Measurements from ENCODE around the gene SLC6A13. TPM values are rescaled to one million over a fixed set of nuclear protein-coding genes. Genes with fewer than 3 reads are reported as not detected.

The SLC6A13 gene
- total and polyA plus RNA-seq, 4 donors: 0.90 TPM; not detected in 3

DNA sequence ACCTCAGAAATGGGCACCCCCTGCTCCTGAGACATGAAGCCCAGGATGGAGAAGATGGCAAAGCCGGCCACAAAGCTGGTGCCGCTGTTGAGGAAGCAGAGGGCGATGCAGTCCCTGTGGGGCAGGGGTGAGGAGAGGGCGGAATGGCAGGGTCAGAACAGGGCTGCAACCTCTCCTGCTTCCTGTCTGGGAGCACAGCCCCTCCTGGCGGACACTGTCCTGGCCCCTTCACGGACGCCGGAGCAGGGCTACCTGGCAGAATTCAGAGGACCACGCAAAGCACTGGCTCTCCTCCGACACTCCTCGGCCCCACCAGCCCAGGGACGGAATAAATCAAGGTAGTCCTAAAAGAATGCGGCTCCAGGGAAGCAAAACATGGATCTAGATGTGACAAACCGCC, 36.2 kb downstream of the SLC6A13 start:
- ATAC-seq (ENCODE audit: low FRiP score) (no peak), DNase-seq (no peak)
- Histone ChIP-seq H3K4me1 (ENCODE audit: control insufficient read depth in 1 of 2, insufficient read depth in 2 of 2, low read length in 2 of 2) (no peaks in the 10 kb centered on the region), H3K36me3 (ENCODE audit: control insufficient read depth in 1 of 2, insufficient read depth in 2 of 2, low read length in 1 of 2) (no peaks in the 10 kb centered on the region), H3K4me3 (ENCODE audit: low read length in 2 of 2) (no peak overlapping the region), H3K27ac (ENCODE audit: low read depth in 1 of 2, low read length in 2 of 2) (no peak overlapping the region), H3K27me3 (ENCODE audit: control insufficient read depth in 1 of 2, insufficient read depth in 2 of 2, low read length in 1 of 2) (no peaks in the 10 kb centered on the region), H3K9me3 (ENCODE audit: control insufficient read depth, low read length) (no peaks in the 10 kb centered on the region)
- intact Hi-C loops (cut with DNase I): no loop called here
- WGBS, 2 donors: 80 to 87% methylated on average over 12 to 14 of the region's 14 CpGs

DNA sequence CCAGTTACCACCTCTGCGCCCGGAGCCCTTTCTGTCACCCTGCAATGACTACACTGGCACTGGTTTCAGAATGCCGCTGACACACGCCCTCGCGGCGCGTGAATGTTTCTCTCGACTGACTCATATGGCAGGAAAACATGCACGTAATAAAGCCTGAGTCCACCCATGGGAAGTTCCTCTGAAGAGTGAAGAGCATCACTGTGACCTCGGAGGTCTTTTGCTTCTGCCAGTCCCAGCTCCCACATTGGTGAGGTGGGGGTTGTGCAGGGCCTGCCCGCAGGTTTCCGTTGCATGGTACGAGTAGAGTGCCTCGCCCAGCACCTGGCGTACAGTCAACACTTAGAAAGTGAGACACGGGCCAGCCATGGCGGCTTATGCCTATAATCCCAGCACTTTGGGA, 37.6 kb downstream of the SLC6A13 start:
- H3K27ac ChIP-seq (ENCODE audit: low read depth in 1 of 2, low read length in 2 of 2): no peak overlapping the region
- WGBS, 2 donors: 92 to 93% methylated on average over 18 of the region's 18 CpGs
- H3K4me1 ChIP-seq (ENCODE audit: control insufficient read depth in 1 of 2, insufficient read depth in 2 of 2, low read length in 2 of 2): no peaks in the 10 kb centered on the region
- no peaks in the 10 kb centered on the region for H3K9me3 ChIP-seq (ENCODE audit: control insufficient read depth, low read length)
- DNase-seq (no peak), ATAC-seq (ENCODE audit: low FRiP score) (no peak)
- no peaks in the 10 kb centered on the region for H3K36me3 ChIP-seq (ENCODE audit: control insufficient read depth in 1 of 2, insufficient read depth in 2 of 2, low read length in 1 of 2)
- H3K27me3 ChIP-seq (ENCODE audit: control insufficient read depth in 1 of 2, insufficient read depth in 2 of 2, low read length in 1 of 2): no peaks in the 10 kb centered on the region
- H3K4me3 ChIP-seq (ENCODE audit: low read length in 2 of 2): no peak overlapping the region
- intact Hi-C loops (cut with DNase I): no loop called here

DNA sequence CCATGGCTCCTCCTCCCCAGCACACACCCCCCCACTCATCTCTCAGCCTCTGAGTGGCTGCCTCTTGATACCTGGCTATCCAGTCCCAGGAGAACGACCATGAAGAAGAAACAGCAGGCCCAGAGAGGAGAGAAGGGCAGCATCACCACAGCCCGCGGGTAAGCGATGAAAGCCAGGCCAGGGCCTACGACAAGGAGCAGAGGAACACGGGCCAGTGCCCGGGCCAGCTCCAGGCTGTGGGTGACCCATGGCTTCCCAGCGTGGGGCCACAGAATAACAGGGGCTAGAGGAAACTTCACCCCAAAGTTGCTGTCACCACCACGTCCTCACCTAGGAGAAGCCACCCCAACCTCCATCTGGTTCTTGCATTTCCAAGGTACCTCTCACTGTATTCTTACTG, 38.3 kb downstream of the SLC6A13 start:
- ATAC-seq (ENCODE audit: low FRiP score) (no peak), DNase-seq (no peak)
- H3K4me1 ChIP-seq (ENCODE audit: control insufficient read depth in 1 of 2, insufficient read depth in 2 of 2, low read length in 2 of 2): no peaks in the 10 kb centered on the region
- no peaks in the 10 kb centered on the region for H3K27me3 ChIP-seq (ENCODE audit: control insufficient read depth in 1 of 2, insufficient read depth in 2 of 2, low read length in 1 of 2)
- H3K36me3 ChIP-seq (ENCODE audit: control insufficient read depth in 1 of 2, insufficient read depth in 2 of 2, low read length in 1 of 2): no peaks in the 10 kb centered on the region
- H3K4me3 ChIP-seq (ENCODE audit: low read length in 2 of 2): no peak overlapping the region
- no peaks in the 10 kb centered on the region for H3K9me3 ChIP-seq (ENCODE audit: control insufficient read depth, low read length)
- intact Hi-C loops (cut with DNase I): no loop called here
- H3K27ac ChIP-seq (ENCODE audit: low read depth in 1 of 2, low read length in 2 of 2): no peak overlapping the region
- WGBS, 2 donors: 91 to 92% methylated on average over 9 of the region's 9 CpGs

DNA sequence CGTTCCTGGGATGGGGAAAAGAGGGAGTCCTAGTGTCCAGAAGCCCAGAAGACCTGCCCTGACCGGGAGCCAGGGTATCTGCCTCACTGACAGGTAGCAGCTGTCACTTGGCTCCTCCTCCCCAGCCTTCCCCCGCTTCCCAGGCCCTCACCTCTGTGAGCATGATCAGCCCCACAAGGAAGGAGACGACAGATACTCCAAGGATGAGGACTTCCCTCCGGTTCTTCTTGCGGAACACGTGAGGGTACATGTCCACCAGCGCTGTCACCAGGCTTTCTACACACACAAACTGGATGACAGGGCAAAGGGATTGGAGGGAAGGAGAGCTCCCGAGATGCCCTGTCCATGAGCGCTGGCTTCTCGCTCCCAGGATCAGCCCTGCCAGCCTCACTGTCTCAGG, 38.8 kb downstream of the SLC6A13 start:
- 83 to 85% methylated on average over 11 of the region's 11 CpGs for WGBS, 2 donors

DNA sequence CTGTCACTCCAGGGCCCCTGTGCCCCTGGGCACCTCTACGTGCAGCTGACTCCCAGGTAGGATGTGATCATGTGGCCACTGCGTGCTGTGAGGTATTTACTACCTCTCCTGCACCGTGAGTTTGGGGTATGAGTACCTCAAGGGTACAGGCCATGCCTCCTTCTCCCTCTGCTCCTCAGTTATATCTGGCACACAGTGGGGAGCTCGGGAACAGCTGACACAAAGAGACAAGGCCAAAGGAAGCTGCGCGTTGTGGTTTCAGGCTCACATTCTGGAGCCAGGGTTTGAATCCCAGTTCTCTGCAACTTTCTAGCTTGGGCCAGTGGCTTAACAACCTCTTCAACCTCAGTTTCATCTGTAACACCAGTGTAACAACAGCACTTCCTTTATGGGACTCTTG, 40.9 kb downstream of the SLC6A13 start:
- no peak overlapping the region for H3K4me3 ChIP-seq (ENCODE audit: low read length in 2 of 2)
- no peak overlapping the region for H3K27ac ChIP-seq (ENCODE audit: low read depth in 1 of 2, low read length in 2 of 2)
- no peaks in the 10 kb centered on the region for H3K36me3 ChIP-seq (ENCODE audit: control insufficient read depth in 1 of 2, insufficient read depth in 2 of 2, low read length in 1 of 2)
- 77 to 81% methylated on average over 6 of the region's 6 CpGs for WGBS, 2 donors
- DNase-seq (no peak), ATAC-seq (ENCODE audit: low FRiP score) (no peak)
- no peaks in the 10 kb centered on the region for H3K9me3 ChIP-seq (ENCODE audit: control insufficient read depth, low read length)
- intact Hi-C loops (cut with DNase I): no loop called here
- no peaks in the 10 kb centered on the region for H3K4me1 ChIP-seq (ENCODE audit: control insufficient read depth in 1 of 2, insufficient read depth in 2 of 2, low read length in 2 of 2)
- H3K27me3 ChIP-seq (ENCODE audit: control insufficient read depth in 1 of 2, insufficient read depth in 2 of 2, low read length in 1 of 2): no peaks in the 10 kb centered on the region

More for the DNA sequence above, 38.8 kb downstream of the SLC6A13 start:
- Histone ChIP-seq H3K4me3 (ENCODE audit: low read length in 2 of 2) (no peak overlapping the region), H3K27ac (ENCODE audit: low read depth in 1 of 2, low read length in 2 of 2) (no peak overlapping the region), H3K36me3 (ENCODE audit: control insufficient read depth in 1 of 2, insufficient read depth in 2 of 2, low read length in 1 of 2) (no peaks in the 10 kb centered on the region), H3K9me3 (ENCODE audit: control insufficient read depth, low read length) (no peaks in the 10 kb centered on the region), H3K4me1 (ENCODE audit: control insufficient read depth in 1 of 2, insufficient read depth in 2 of 2, low read length in 2 of 2) (no peaks in the 10 kb centered on the region), H3K27me3 (ENCODE audit: control insufficient read depth in 1 of 2, insufficient read depth in 2 of 2, low read length in 1 of 2) (no peaks in the 10 kb centered on the region)
- ATAC-seq (ENCODE audit: low FRiP score): no peak
- no peak for DNase-seq
- intact Hi-C loops (cut with DNase I): no loop called here

DNA sequence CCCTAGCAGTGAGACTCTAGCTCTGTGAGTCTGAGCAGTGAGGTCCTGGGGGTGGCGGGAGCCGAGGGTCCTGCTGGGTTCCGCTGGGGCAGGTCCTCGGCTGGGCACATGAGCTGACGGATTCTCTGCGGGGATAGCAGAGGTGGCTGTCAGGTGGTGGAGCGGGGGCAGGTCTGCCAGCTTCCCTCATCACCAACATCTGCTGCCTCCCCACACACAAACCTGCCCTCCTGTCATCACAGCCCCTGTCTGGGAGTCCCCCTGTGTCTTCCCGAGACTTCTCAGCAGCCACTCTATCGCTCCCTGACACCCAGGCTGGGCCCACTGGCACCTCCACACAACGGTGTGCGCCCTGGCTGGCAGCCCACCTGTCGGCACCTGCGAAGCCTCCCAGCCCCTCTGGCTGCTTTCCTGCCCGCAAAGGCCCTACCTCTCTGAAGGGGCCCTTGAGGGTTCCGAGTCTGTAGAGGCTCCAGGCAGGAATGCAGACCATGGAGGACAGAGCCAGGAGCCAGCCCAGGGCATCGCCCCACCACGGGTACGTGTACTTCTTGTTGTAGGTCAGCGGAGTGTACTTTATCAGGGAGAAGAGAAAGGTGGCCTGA, 41.6 kb downstream of the SLC6A13 start:
- 81 to 82% methylated on average over 15 to 19 of the region's 19 CpGs for WGBS, 2 donors
- H3K27me3 ChIP-seq (ENCODE audit: control insufficient read depth in 1 of 2, insufficient read depth in 2 of 2, low read length in 1 of 2): no peaks in the 10 kb centered on the region
- no peak overlapping the region for H3K4me3 ChIP-seq (ENCODE audit: low read length in 2 of 2)
- H3K27ac ChIP-seq (ENCODE audit: low read depth in 1 of 2, low read length in 2 of 2): no peak overlapping the region
- intact Hi-C loops (cut with DNase I): no loop called here
- DNase-seq: peak in 1 of 2 donors; percentile 65
- no peaks in the 10 kb centered on the region for H3K9me3 ChIP-seq (ENCODE audit: control insufficient read depth, low read length)
- no peaks in the 10 kb centered on the region for H3K36me3 ChIP-seq (ENCODE audit: control insufficient read depth in 1 of 2, insufficient read depth in 2 of 2, low read length in 1 of 2)
- ATAC-seq (ENCODE audit: low FRiP score): no peak
- no peaks in the 10 kb centered on the region for H3K4me1 ChIP-seq (ENCODE audit: control insufficient read depth in 1 of 2, insufficient read depth in 2 of 2, low read length in 2 of 2)

DNA sequence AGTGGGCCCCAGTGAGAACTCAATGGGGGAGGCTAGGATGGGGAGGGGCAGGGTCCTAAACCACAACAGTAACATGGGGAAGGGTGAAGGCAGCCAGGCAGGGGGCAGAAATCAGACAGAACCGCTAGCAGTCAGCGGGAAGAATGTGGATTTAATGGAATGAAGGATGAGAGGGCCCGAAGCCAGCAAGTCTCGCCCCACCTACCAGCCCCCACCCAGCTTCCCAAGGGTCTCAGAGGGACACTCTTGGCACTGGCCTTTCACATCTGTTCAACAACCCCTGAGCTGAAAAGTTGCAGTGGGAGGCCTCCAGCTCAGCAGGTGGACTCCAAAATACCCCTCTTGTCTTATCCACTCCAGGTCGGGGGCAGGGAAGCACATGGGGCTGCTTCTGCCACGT, 42.1 kb downstream of the SLC6A13 start:
- no peak for ATAC-seq (ENCODE audit: low FRiP score)
- Histone ChIP-seq H3K4me3 (ENCODE audit: low read length in 2 of 2) (no peak overlapping the region), H3K9me3 (ENCODE audit: control insufficient read depth, low read length) (no peaks in the 10 kb centered on the region), H3K27ac (ENCODE audit: low read depth in 1 of 2, low read length in 2 of 2) (no peak overlapping the region), H3K27me3 (ENCODE audit: control insufficient read depth in 1 of 2, insufficient read depth in 2 of 2, low read length in 1 of 2) (no peaks in the 10 kb centered on the region), H3K36me3 (ENCODE audit: control insufficient read depth in 1 of 2, insufficient read depth in 2 of 2, low read length in 1 of 2) (no peaks in the 10 kb centered on the region), H3K4me1 (ENCODE audit: control insufficient read depth in 1 of 2, insufficient read depth in 2 of 2, low read length in 2 of 2) (no peaks in the 10 kb centered on the region)
- no peak for DNase-seq
- intact Hi-C loops (cut with DNase I): no loop called here
- 33 to 41% methylated on average over 6 of the region's 6 CpGs for WGBS, 2 donors

DNA sequence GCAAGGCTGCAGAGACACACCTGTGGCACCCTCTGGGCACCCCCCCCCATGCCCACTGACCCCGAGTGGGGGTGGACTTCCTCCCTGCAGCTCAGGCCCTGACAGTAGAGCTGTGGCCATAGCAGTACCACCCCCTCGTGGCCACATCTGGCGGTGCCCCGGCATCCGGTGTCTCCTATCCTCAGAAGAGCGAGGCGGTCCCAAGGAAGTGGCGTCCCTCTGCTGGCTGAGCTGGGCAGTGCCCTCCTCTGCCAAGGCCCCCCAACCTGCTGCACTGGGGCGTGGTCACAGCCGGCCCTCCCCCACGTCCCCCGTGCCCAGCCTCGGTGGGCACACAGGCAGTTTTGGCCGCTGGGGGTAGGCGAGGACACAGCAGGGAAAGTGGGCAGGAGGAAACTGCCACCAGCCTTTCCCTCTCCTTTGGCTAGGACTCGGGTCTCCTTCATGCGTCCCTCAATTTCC, 42.7 kb downstream of the SLC6A13 start:
- Histone ChIP-seq H3K9me3 (ENCODE audit: control insufficient read depth, low read length) (no peaks in the 10 kb centered on the region), H3K27ac (ENCODE audit: low read depth in 1 of 2, low read length in 2 of 2) (no peak overlapping the region), H3K4me1 (ENCODE audit: control insufficient read depth in 1 of 2, insufficient read depth in 2 of 2, low read length in 2 of 2) (no peaks in the 10 kb centered on the region), H3K36me3 (ENCODE audit: control insufficient read depth in 1 of 2, insufficient read depth in 2 of 2, low read length in 1 of 2) (no peaks in the 10 kb centered on the region), H3K4me3 (ENCODE audit: low read length in 2 of 2) (no peak overlapping the region), H3K27me3 (ENCODE audit: control insufficient read depth in 1 of 2, insufficient read depth in 2 of 2, low read length in 1 of 2) (no peaks in the 10 kb centered on the region)
- intact Hi-C loops (cut with DNase I): no loop called here
- peak; percentile 50 for ATAC-seq (ENCODE audit: low FRiP score)
- peak; percentile 83 to 84 for DNase-seq
- WGBS, 2 donors: 28 to 30% methylated on average over 17 of the region's 17 CpGs

DNA sequence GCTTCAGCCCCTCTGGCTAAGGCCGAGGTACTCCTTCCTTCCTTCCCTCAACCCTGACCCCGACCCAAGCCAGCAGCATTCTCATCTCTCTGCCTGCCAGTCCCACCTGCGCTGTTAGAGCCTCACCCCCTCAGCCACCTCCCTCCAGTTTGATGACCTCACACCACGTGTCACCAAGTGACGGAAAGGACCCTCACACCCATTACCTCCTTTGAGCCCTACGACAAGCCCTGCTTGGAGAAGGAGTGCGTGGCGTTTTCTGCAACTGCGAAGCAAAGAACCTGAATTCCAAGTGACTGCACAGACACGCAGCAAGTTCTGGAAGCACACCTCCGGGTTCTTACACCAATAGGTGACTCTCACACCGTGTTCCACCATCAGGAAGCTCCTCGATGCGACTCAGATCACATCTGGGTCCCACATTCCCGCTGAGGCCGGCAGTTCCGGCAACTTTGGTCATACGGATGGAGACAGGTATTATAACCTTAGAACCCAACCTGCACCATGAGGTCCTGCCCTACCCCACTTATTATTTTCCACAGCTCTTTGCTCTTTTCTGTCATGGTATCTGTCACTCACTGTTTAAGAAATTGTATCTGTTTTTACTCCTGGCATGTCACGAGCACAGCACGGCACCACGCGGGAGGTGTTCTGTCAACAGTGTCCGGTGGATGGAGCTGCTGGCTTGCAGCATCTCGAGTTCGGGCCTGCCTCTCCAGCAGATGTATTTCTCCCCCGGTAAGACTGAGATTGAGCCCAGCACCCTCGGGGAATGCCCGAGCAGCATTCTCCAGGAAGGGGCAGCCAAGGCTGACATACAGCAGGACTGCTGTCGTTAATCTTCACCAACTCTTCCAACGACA, 43.7 kb downstream of the SLC6A13 start:
- Histone ChIP-seq H3K4me1 (ENCODE audit: control insufficient read depth in 1 of 2, insufficient read depth in 2 of 2, low read length in 2 of 2) (no peaks in the 10 kb centered on the region), H3K27ac (ENCODE audit: low read depth in 1 of 2, low read length in 2 of 2) (no peak overlapping the region), H3K27me3 (ENCODE audit: control insufficient read depth in 1 of 2, insufficient read depth in 2 of 2, low read length in 1 of 2) (no peaks in the 10 kb centered on the region), H3K4me3 (ENCODE audit: low read length in 2 of 2) (no peak overlapping the region), H3K36me3 (ENCODE audit: control insufficient read depth in 1 of 2, insufficient read depth in 2 of 2, low read length in 1 of 2) (no peaks in the 10 kb centered on the region), H3K9me3 (ENCODE audit: control insufficient read depth, low read length) (no peaks in the 10 kb centered on the region)
- intact Hi-C loops (cut with DNase I): no loop called here
- 64 to 65% methylated on average over 30 of the region's 30 CpGs for WGBS, 2 donors
- no peak for ATAC-seq (ENCODE audit: low FRiP score)
- DNase-seq: peak in 1 of 2 donors; percentile 62

Measured in aorta (tissue), 5 donors.